Skeletal muscle cell (primary cell): ENCODE results near the gene CSAG3.

Experiments
- DNase-seq: peaks from one replicate; pipeline ENCODE4 v3.0.0-alpha.2; 2010; ENCODE audit warnings: low read depth
- H3K4me3 ChIP-seq: 2 replicates; pipeline ENCODE4 v1.5.1; 2011; ENCODE audit warnings: low read depth, mild to moderate bottlenecking, control low read depth, low read length, moderate library complexity

The CSAG3 gene

GRCh38 chrX:152798945-152799344, 39.9 kb downstream of the CSAG3 start:
- no peak overlapping the region for H3K4me3 ChIP-seq
- no peak for DNase-seq

GRCh38 chrX:152806035-152806434, 47.0 kb downstream of the CSAG3 start:
- DNase-seq = no peak
- no peak overlapping the region for H3K4me3 ChIP-seq
